PC-3 (cell line): Measurements from ENCODE around the gene TRAIP. TPM values are rescaled to one million over a fixed set of nuclear protein-coding genes. Genes with fewer than 3 reads are reported as not detected.

ENCODE experiments used
- ATAC-seq: fragments of 200-7000 bp; cut with Tn5 transposase; 2 replicates; pipeline ENCODE4 v1.9.1; 2020; ENCODE audit warnings: mild to moderate bottlenecking, moderate library complexity
- BruUV-seq: library from RNA; stranded (reverse); fragments of 400-500 nt; replicated peaks from 2 replicates; lab custom pipeline; 2021; lab: Mats Ljungman, UMichigan
- CTCF ChIA-PET: fragments of 300-600 bp; sonication (Branson Sonifier 250); formaldehyde crosslinking; loops from one replicate; lab custom pipeline; 2022; ENCODE audit warnings: antibody characterized with exemption; lab: Charles Lee
- POLR2A ChIA-PET: fragments of 300-600 bp; sonication (Branson Sonifier 250); formaldehyde crosslinking; loops from one replicate; lab custom pipeline; 2022; ENCODE audit warnings: antibody characterized with exemption; ENCODE audit not compliant: unreplicated experiment; lab: Charles Lee
- DNase-seq: peaks from one replicate; pipeline ENCODE4 v3.0.0-alpha.2; 2015
- H2AFZ ChIP-seq: fragments of 300-600 bp; sonication (generic); 2 replicates; pipeline ENCODE4 v1.6.0; 2016; ENCODE audit warnings: antibody characterized with exemption, low read length
- H3F3A ChIP-seq: fragments of 300-600 bp; sonication (generic); one replicate; pipeline ENCODE4 v1.6.0; 2017; ENCODE audit warnings: antibody characterized with exemption, low read length, control low read depth, mild to moderate bottlenecking; ENCODE audit not compliant: unreplicated experiment
- H3K27ac ChIP-seq: fragments of 300-600 bp; sonication (generic); 2 replicates; pipeline ENCODE4 v1.5.1; 2016; ENCODE audit warnings: mild to moderate bottlenecking, low read length
- H3K27me3 ChIP-seq: fragments of 300-600 bp; sonication (generic); 2 replicates; pipeline ENCODE4 v1.6.1; 2016; ENCODE audit warnings: low read length, mixed read lengths
- H3K36me3 ChIP-seq: fragments of 300-600 bp; sonication (generic); 2 replicates; pipeline ENCODE4 v1.6.1; 2016; ENCODE audit warnings: low read depth, mixed run types, low read length, mixed read lengths
- H3K4me1 ChIP-seq: fragments of 300-600 bp; sonication (generic); 2 replicates; pipeline ENCODE4 v1.5.1; 2016; ENCODE audit warnings: low read length; ENCODE audit not compliant: insufficient read depth
- H3K4me2 ChIP-seq: fragments of 300-600 bp; sonication (generic); 2 replicates; pipeline ENCODE4 v1.6.0; 2016; ENCODE audit warnings: low read length
- H3K4me3 ChIP-seq: fragments of 300-600 bp; sonication (generic); 2 replicates; pipeline ENCODE4 v1.5.1; 2016; ENCODE audit warnings: mild to moderate bottlenecking, low read length, mixed read lengths
- H3K79me2 ChIP-seq: fragments of 300-600 bp; sonication (generic); 2 replicates; pipeline ENCODE4 v1.6.1; 2017; ENCODE audit warnings: low read length, mixed read lengths
- H3K9ac ChIP-seq: fragments of 300-600 bp; sonication (generic); 2 replicates; pipeline ENCODE4 v1.6.0; 2016; ENCODE audit warnings: mild to moderate bottlenecking, low read length
- H3K9me2 ChIP-seq: fragments of 300-600 bp; sonication (generic); replicated peaks from 2 replicates; pipeline ENCODE4 v1.6.1; 2016; ENCODE audit warnings: mixed run types, low read length, mixed read lengths
- H3K9me3 ChIP-seq: fragments of 300-600 bp; sonication (generic); 2 replicates; pipeline ENCODE4 v1.6.1; 2016; ENCODE audit warnings: low read length, mixed read lengths
- H4K20me1 ChIP-seq: fragments of 300-600 bp; sonication (generic); 2 replicates; pipeline ENCODE4 v1.6.1; 2016; ENCODE audit warnings: low read length, mixed read lengths
- EZH2 ChIP-seq: fragments of 300-600 bp; sonication (generic); IDR thresholded peaks from one replicate; pipeline ENCODE4 v1.6.1; 2017; ENCODE audit warnings: antibody characterized with exemption, mild to moderate bottlenecking, low read length; ENCODE audit not compliant: unreplicated experiment
- EZH2phosphoT487 ChIP-seq: fragments of 300-600 bp; sonication (generic); IDR thresholded peaks from 2 replicates; pipeline ENCODE4 v1.6.1; 2018; ENCODE audit warnings: mild to moderate bottlenecking, antibody characterized with exemption, low read length, borderline replicate concordance
- intact Hi-C: fragments of 100-400 bp; cut with micrococcal nuclease; formaldehyde crosslinking; loops from 2 replicates; pipeline ENCODE4 v1.9.0; 2023
- total RNA-seq: library from RNA; depleted of rRNA; stranded (reverse); fragments of >200 nt; gene quantifications from 2 replicates; pipeline ENCODE4 v1.2.3, GENCODE V29; 2014
- TF ChIP-seq, protein P1 (sequence below): fragments of 300-600 bp; sonication (generic); conservative IDR thresholded peaks from 2 replicates; pipeline ENCODE4 v1.5.1; 2017; ENCODE audit warnings: antibody characterized with exemption, low read depth, mild to moderate bottlenecking, low read length

The TRAIP gene
- total RNA-seq, 1 experiment from 2014 or later: 21.6 TPM

DNA sequence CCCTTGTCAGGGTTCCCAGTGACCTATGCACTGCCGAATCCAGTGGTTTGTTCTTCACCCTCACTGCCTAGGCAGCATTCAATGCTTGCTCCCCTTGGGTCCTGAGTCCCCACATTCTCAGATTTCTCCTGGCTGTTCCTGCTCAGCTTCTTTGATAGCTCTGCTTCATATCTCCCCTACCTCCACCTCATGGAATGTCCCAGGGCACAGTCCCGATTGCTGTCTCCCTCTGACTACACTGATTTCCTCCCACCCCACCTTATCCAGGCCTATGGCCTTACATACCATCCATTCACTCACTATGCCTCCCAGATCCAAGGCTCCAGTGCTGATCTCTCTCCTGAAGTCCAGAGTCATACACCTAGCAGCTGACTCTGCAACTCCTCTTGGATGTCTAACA lies 55.2 kb downstream of the TRAIP start:
- no peaks in the 10 kb centered on the region for H3F3A ChIP-seq
- peaks cover 23% of the 10 kb centered on the region for H3K4me1 ChIP-seq
- no TSS peak for BruUV-seq
- H3K79me2 ChIP-seq: no peaks in the 10 kb centered on the region
- H3K9me3 ChIP-seq: no peaks in the 10 kb centered on the region
- H3K36me3 ChIP-seq: no peaks in the 10 kb centered on the region
- intact Hi-C loops: no loop called here
- no peak for ATAC-seq
- ChIA-PET CTCF (interaction anchor here (0.6 kb wide), 1 partner anchor 38 kb away, joined by 4 read pairs; no protein-coding TSS in a partner anchor), POLR2A (interaction anchor here (0.6 kb wide), 1 partner anchor 78 kb away, joined by 5 read pairs; no protein-coding TSS in a partner anchor)
- DNase-seq: no peak
- no peaks in the 10 kb centered on the region for H4K20me1 ChIP-seq
- H3K4me2 ChIP-seq: no peak overlapping the region
- H3K9me2 ChIP-seq: no peaks in the 10 kb centered on the region
- H3K9ac ChIP-seq: no peak overlapping the region
- TF ChIP-seq EZH2 (no peak), EZH2phosphoT487 (no peak)
- TF ChIP-seq, protein P1, sequence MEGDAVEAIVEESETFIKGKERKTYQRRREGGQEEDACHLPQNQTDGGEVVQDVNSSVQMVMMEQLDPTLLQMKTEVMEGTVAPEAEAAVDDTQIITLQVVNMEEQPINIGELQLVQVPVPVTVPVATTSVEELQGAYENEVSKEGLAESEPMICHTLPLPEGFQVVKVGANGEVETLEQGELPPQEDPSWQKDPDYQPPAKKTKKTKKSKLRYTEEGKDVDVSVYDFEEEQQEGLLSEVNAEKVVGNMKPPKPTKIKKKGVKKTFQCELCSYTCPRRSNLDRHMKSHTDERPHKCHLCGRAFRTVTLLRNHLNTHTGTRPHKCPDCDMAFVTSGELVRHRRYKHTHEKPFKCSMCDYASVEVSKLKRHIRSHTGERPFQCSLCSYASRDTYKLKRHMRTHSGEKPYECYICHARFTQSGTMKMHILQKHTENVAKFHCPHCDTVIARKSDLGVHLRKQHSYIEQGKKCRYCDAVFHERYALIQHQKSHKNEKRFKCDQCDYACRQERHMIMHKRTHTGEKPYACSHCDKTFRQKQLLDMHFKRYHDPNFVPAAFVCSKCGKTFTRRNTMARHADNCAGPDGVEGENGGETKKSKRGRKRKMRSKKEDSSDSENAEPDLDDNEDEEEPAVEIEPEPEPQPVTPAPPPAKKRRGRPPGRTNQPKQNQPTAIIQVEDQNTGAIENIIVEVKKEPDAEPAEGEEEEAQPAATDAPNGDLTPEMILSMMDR: no peak
- no peak overlapping the region for H2AFZ ChIP-seq
- no peak overlapping the region for H3K27ac ChIP-seq
- no peak overlapping the region for H3K4me3 ChIP-seq
- no peaks in the 10 kb centered on the region for H3K27me3 ChIP-seq

DNA sequence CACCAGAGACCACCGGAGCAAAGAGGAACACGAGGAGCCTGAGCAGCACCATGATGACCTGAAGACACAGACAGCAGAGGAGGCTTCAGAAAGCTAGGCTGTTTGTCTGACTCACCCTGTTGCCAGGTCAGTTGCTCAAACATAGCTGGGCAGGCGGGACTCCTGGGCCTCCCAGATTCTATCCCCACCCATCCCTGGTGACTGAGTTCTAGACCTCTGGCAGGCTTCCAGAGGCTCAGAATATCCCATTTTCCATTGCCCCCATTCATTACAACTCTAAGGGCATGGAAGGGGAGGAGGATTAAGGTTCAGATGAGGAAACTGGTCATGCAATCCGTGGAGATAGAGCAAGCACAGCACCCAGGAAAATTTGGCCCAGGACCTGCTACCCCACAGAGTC lies 56.6 kb downstream of the TRAIP start, which contains the start of gene CDHR4:
Gene CDHR4 (minus strand): TSS at position 113 of the 400 bp plus-strand sequence. CDS start 61 bp downstream, at position 52.
- H3K4me2 ChIP-seq: 0 out of 2 replicates have a peak within 1 kb of the TSS, but pooled peaks have one; percentile 18

More for the DNA sequence above, 56.6 kb downstream of the TRAIP start, which contains the start of gene CDHR4:
- 0 out of 2 replicates have a peak within 1 kb of the TSS, but pooled peaks have one; percentile 21 for H2AFZ ChIP-seq
- TF ChIP-seq, protein P1: no peak
- TF ChIP-seq EZH2phosphoT487 (no peak), EZH2 (no peak)
- H3K9me3 ChIP-seq: no peaks in the 10 kb centered on the region
- no peak within 1 kb of the TSS for H3K9ac ChIP-seq
- no TSS peak for BruUV-seq
- ChIA-PET CTCF (interaction anchor here (0.5 to 0.8 kb wide), 2 partner anchors 106 to 110 kb away, joined by 3 to 5 read pairs; no protein-coding TSS in a partner anchor), POLR2A (interaction anchor here (0.5 to 0.6 kb wide), 2 partner anchors 26 to 83 kb away, joined by 3 to 17 read pairs; no protein-coding TSS in a partner anchor)
- no peak within 1 kb of the TSS for H3K4me3 ChIP-seq
- H4K20me1 ChIP-seq: no peaks in the 10 kb centered on the region
- no peaks in the 10 kb centered on the region for H3K27me3 ChIP-seq
- peak within 1 kb of the TSS; percentile 7; the same call in 1 of the 2 replicates for H3K27ac ChIP-seq
- intact Hi-C loops: no loop called here
- peaks cover 20% of the 10 kb centered on the region for H3K4me1 ChIP-seq
- H3F3A ChIP-seq: no peaks in the 10 kb centered on the region
- no peaks in the 10 kb centered on the region for H3K9me2 ChIP-seq
- no peaks in the 10 kb centered on the region for H3K36me3 ChIP-seq
- H3K79me2 ChIP-seq: no peaks in the 10 kb centered on the region
- ATAC-seq (peak; percentile 49), DNase-seq (peak; percentile 83)
